Stomach (tissue), 9 donors: ENCODE measurements around the gene PCDH9. TPM values are rescaled to one million over a fixed set of nuclear protein-coding genes. Genes with fewer than 3 reads are reported as not detected.

Source experiments
- DNase-seq, 2 donors: peaks; one replicate each; pipeline versions ENCODE4 v3.0.0 to v3.0.0-alpha.2; 2013 to 2019
- H3K27ac ChIP-seq, 5 donors: fragments of 200-600 bp in 4 of 5; sonication (generic) in 4 of 5; one replicate each; pipeline ENCODE4 v1.5.1; 2013 to 2019; ENCODE audit warnings: mild to moderate bottlenecking in 1 of 5, moderate library complexity in 1 of 5
- H3K27me3 ChIP-seq, 3 donors: fragments of 200-600 bp; sonication (generic); one replicate each; pipeline ENCODE4 v1.5.1; 2017 to 2019; ENCODE audit warnings: mixed run types in 1 of 3
- H3K36me3 ChIP-seq, 4 donors: fragments of 200-600 bp; sonication (generic); 1 replicate in 3 of 4; 2 replicates in 1 of 4; pipeline ENCODE4 v1.5.1; 2016 to 2019
- H3K4me1 ChIP-seq, 4 donors: fragments of 200-600 bp; sonication (generic); one replicate each; pipeline ENCODE4 v1.5.1; 2016 to 2019
- H3K4me3 ChIP-seq, 4 donors: fragments of 200-600 bp; sonication (generic) in 3 of 4; one replicate each; pipeline ENCODE4 v1.5.1; 2016 to 2019; ENCODE audit warnings: mild to moderate bottlenecking in 1 of 4
- H3K9me3 ChIP-seq, 4 donors: fragments of 200-600 bp; sonication (generic); one replicate each; pipeline ENCODE4 v1.5.1; 2016 to 2019
- EP300 ChIP-seq: sonication (generic); formaldehyde crosslinking; IDR thresholded peaks from one replicate; pipeline ENCODE4 v1.6.1; 2017; ENCODE audit warnings: antibody characterized with exemption
- POLR2A ChIP-seq, 4 donors: fragments of 450-650 bp; IDR thresholded peaks; one replicate each; pipeline ENCODE4 v1.6.1; 2016; ENCODE audit warnings: antibody characterized with exemption in 4 of 4, control low read depth in 2 of 4, mild to moderate bottlenecking in 1 of 4, moderate library complexity in 1 of 4
- POLR2AphosphoS5 ChIP-seq, 3 donors: sonication (generic); formaldehyde crosslinking; IDR thresholded peaks; one replicate each; pipeline ENCODE4 v1.6.1; 2016; ENCODE audit warnings: antibody characterized with exemption in 3 of 3
- WGBS, 5 donors: extraction: QIAGEN DNeasy Blood & Tissue Kit in 3 of 5; methylation state at CpG; one replicate each; pipeline versions ENCODE4 v1.1.5 to v1.1.7; 2013 to 2018; 5-methylcytosine and 5-hydroxymethylcytosine counted together
- intact Hi-C: fragments of 100-400 bp; cut with DNase I; formaldehyde crosslinking; loops from one replicate; pipeline ENCODE4 v1.15.1; 2023; ENCODE audit warnings: low total_unique reads
- polyA plus RNA-seq, 3 donors: library from polyadenylated mRNA; stranded (reverse); fragments of 200-250 nt; gene quantifications; one replicate each; pipeline ENCODE4 v1.2.3, GENCODE V29; 2013
- total RNA-seq, 5 donors: library from RNA; depleted of rRNA; stranded (reverse); fragments of >200 nt; gene quantifications; one replicate each; pipeline versions ENCODE4 v1.1.0 to v1.2.3, GENCODE V29; 2014 to 2016
- TF ChIP-seq, protein P1 (sequence below), 7 experiments: fragments of 450-650 bp in 4 of 7; fragments of 200-600 bp in 3 of 7; sonication (generic) in 3 of 7; IDR thresholded peaks; one replicate each; pipeline ENCODE4 v1.5.1; 2016 to 2019; ENCODE audit warnings: antibody characterized with exemption in 7 of 7, control low read depth in 2 of 7, mild to moderate bottlenecking in 1 of 7
- donor health status: healthy with polysubstance abuse.
- donor health status: Bipolar disorder and iron deficiency.
- donor health status: healthy.

PCDH9 gene
- total and polyA plus RNA-seq, 8 donors: 0.40 to 36.2 (median 3.7) TPM

DNA sequence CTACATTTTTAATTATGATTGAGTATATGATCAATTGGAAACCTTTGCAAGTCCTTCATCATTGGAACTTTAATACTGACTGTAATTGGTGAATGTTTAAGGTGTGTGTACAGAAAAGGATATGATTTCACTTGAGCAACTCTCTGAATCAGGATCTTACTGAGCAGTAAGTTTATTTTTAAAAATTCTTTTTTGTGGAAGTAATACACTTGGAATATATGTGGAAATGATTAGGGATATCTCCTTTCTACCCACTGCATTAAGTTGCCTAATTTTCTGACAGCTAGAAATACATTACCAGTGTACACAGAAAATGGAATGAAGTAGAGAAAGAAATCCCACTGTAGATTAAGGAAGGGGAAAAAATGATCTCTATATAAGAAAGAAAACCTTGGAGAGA is 865.8 kb downstream of the PCDH9 start:
- no peak overlapping the region for H3K27ac ChIP-seq
- H3K4me3 ChIP-seq: no peak overlapping the region
- H3K4me1 ChIP-seq: no peaks in the 10 kb centered on the region
- no peaks in the 10 kb centered on the region for H3K9me3 ChIP-seq
- no peak for TF ChIP-seq EP300
- TF ChIP-seq, protein P1, sequence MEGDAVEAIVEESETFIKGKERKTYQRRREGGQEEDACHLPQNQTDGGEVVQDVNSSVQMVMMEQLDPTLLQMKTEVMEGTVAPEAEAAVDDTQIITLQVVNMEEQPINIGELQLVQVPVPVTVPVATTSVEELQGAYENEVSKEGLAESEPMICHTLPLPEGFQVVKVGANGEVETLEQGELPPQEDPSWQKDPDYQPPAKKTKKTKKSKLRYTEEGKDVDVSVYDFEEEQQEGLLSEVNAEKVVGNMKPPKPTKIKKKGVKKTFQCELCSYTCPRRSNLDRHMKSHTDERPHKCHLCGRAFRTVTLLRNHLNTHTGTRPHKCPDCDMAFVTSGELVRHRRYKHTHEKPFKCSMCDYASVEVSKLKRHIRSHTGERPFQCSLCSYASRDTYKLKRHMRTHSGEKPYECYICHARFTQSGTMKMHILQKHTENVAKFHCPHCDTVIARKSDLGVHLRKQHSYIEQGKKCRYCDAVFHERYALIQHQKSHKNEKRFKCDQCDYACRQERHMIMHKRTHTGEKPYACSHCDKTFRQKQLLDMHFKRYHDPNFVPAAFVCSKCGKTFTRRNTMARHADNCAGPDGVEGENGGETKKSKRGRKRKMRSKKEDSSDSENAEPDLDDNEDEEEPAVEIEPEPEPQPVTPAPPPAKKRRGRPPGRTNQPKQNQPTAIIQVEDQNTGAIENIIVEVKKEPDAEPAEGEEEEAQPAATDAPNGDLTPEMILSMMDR (IDR thresholded peaks at IDR 0.05): no peak
- TF ChIP-seq POLR2A (IDR thresholded peaks at IDR 0.05): no peak
- TF ChIP-seq POLR2AphosphoS5 (IDR thresholded peaks at IDR 0.05): no peak
- no peaks in the 10 kb centered on the region for H3K27me3 ChIP-seq
- intact Hi-C loops: no loop called here
- no peak for DNase-seq
- no peaks in the 10 kb centered on the region for H3K36me3 ChIP-seq

DNA sequence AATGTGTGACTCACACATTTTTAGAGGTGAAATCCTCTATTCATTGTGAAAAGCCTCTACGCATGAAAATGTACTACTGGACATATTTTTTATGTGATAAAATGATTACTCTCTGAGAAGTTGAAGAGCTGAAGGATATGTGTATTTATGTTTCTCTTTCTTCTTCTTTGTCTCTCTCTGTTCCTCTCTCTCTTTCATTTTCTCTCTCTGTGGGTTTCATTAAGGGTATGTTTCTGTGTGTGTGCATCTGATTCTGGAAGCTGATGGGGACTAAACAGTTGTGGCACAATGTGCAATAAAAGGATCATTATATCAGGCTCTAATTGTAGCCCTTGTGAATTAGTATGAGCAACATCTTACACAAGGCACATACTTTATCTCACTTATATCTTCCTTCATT is 867.7 kb downstream of the PCDH9 start:
- 92 to 97% (median 95%) methylated on average over 1 of the region's 1 CpG for WGBS, 5 donors
- DNase-seq: no peak
- H3K4me1 ChIP-seq: no peaks in the 10 kb centered on the region
- H3K9me3 ChIP-seq: no peaks in the 10 kb centered on the region
- no peak overlapping the region for H3K4me3 ChIP-seq
- H3K27ac ChIP-seq: no peak overlapping the region
- no peak for TF ChIP-seq POLR2A (IDR thresholded peaks at IDR 0.05)
- no peak for TF ChIP-seq POLR2AphosphoS5 (IDR thresholded peaks at IDR 0.05)
- no peak for TF ChIP-seq EP300
- TF ChIP-seq, protein P1 (IDR thresholded peaks at IDR 0.05): no peak
- H3K36me3 ChIP-seq: no peaks in the 10 kb centered on the region
- intact Hi-C loops: no loop called here
- no peaks in the 10 kb centered on the region for H3K27me3 ChIP-seq

DNA sequence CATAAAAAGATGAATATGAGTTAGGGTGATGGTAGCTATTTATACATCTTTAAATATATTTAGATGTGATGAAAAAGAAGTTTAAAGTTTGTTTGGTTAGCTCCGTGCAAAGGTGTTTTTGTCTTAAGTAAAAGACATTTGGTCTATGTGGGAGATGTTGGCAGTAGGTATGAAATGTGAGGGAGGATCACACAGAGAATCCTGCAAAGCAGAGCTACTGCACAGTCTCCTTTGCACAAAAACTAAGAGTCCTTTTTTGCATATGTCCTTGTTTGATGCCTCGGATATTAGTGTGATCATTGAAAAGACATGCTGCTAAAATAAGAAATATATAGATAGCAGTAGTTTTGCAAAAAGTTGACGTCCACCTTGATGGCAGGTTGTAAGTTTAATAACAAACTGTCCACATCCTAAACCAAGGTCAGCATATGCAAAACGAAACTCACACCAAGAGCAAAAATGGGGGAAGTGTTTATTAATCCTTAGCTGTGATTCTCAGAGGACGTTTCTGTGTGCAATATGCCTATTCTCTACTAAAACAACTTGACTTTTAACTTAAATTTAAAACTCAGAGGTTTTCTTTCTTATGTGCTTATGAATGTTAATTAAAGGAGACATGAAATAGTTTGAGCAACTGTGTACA is 870.1 kb downstream of the PCDH9 start:
- Histone ChIP-seq H3K36me3 (no peaks in the 10 kb centered on the region), H3K9me3 (no peaks in the 10 kb centered on the region), H3K4me1 (no peaks in the 10 kb centered on the region), H3K4me3 (no peak overlapping the region), H3K27ac (no peak overlapping the region), H3K27me3 (no peaks in the 10 kb centered on the region)
- DNase-seq: no peak
- 70 to 79% (median 72%) methylated on average over 5 of the region's 5 CpGs for WGBS, 5 donors
- intact Hi-C loops: no loop called here
- TF ChIP-seq EP300 (no peak), POLR2A (IDR thresholded peaks at IDR 0.05) (no peak), POLR2AphosphoS5 (IDR thresholded peaks at IDR 0.05) (no peak)
- TF ChIP-seq, protein P1 (IDR thresholded peaks at IDR 0.05): no peak

DNA sequence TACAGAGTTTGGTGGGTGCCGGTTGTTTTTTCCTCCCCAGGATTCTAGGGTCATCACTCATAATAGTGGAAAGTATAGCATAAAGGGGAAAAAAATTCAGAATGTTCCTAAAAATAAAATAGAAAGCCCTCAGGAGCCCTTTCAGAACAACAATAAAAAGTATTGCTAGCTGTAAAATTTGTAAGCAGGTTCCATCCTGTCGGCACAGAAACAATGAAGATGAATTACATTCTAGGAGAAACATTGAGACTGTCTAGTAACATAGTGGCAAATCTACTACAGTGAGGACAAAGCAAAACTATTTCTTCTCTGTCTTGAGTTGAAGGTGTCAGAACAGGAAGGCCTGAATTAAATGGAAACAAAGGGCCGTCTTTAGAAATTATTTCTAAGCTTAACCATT is 870.7 kb downstream of the PCDH9 start:
- WGBS, 5 donors: 82 to 90% (median 83%) methylated on average over 3 of the region's 3 CpGs
- H3K27ac ChIP-seq: no peak overlapping the region

More for the DNA sequence above, 870.7 kb downstream of the PCDH9 start:
- no peaks in the 10 kb centered on the region for H3K9me3 ChIP-seq
- no peaks in the 10 kb centered on the region for H3K27me3 ChIP-seq
- H3K4me3 ChIP-seq: no peak overlapping the region
- no peaks in the 10 kb centered on the region for H3K36me3 ChIP-seq
- intact Hi-C loops: no loop called here
- DNase-seq: no peak
- H3K4me1 ChIP-seq: no peaks in the 10 kb centered on the region
- no peak for TF ChIP-seq POLR2AphosphoS5 (IDR thresholded peaks at IDR 0.05)
- TF ChIP-seq POLR2A (IDR thresholded peaks at IDR 0.05): no peak
- no peak for TF ChIP-seq EP300
- TF ChIP-seq, protein P1 (IDR thresholded peaks at IDR 0.05): no peak
